Endodermal cell (in vitro differentiated cells): ENCODE results near the gene TSNAXIP1. TPM values are rescaled to one million over a fixed set of nuclear protein-coding genes. Genes with fewer than 3 reads are reported as not detected.

Experiments used
- DNase-seq: peaks from one replicate; pipeline ENCODE4 v3.0.0-alpha.2; 2017
- H3K27ac ChIP-seq: 2 replicates; pipeline ENCODE4 v1.5.1; 2013; ENCODE audit warnings: mild to moderate bottlenecking, low read depth, low read length, moderate library complexity
- H3K27me3 ChIP-seq: 2 replicates; pipeline ENCODE4 v1.6.1; 2013; ENCODE audit warnings: mild to moderate bottlenecking, low read length, moderate library complexity; ENCODE audit not compliant: insufficient read depth, control insufficient read depth, poor library complexity, severe bottlenecking
- H3K36me3 ChIP-seq: 2 replicates; pipeline ENCODE4 v1.7.0; 2013; ENCODE audit warnings: mild to moderate bottlenecking, low read length, moderate library complexity; ENCODE audit not compliant: control insufficient read depth, insufficient read depth
- H3K4me1 ChIP-seq: one replicate; pipeline ENCODE4 v1.7.0; 2013; ENCODE audit warnings: low read length; ENCODE audit not compliant: control insufficient read depth, insufficient read depth
- H3K4me3 ChIP-seq: 2 replicates; pipeline ENCODE4 v1.5.1; 2013; ENCODE audit warnings: mild to moderate bottlenecking, low read length, moderate library complexity
- H3K9ac ChIP-seq: 2 replicates; pipeline ENCODE4 v1.6.1; 2013; ENCODE audit warnings: mild to moderate bottlenecking, low read length, moderate library complexity; ENCODE audit not compliant: poor library complexity, severe bottlenecking; ENCODE audit errors: extremely low read depth
- H3K9me3 ChIP-seq: 2 replicates; pipeline ENCODE4 v1.6.1; 2013; ENCODE audit warnings: mild to moderate bottlenecking, low read length, moderate library complexity; ENCODE audit not compliant: control insufficient read depth
- H3K27ac Mint-ChIP-seq: 2 replicates; pipeline ENCODE4 v1.8.0; 2020; ENCODE audit warnings: mixed read lengths
- H3K27me3 Mint-ChIP-seq: 2 replicates; pipeline ENCODE4 v1.8.0; 2021; ENCODE audit warnings: mild to moderate bottlenecking, mixed read lengths; ENCODE audit not compliant: insufficient read depth
- H3K36me3 Mint-ChIP-seq: 2 replicates; pipeline ENCODE4 v1.8.0; 2020; ENCODE audit warnings: low read depth, mixed read lengths
- H3K4me1 Mint-ChIP-seq: 2 replicates; pipeline ENCODE4 v1.8.0; 2020; ENCODE audit warnings: mixed read lengths
- H3K4me3 Mint-ChIP-seq: 2 replicates; pipeline ENCODE4 v1.8.0; 2020; ENCODE audit warnings: mild to moderate bottlenecking, moderate library complexity, mixed read lengths
- H3K9me3 Mint-ChIP-seq: 2 replicates; pipeline ENCODE4 v1.8.0; 2020; ENCODE audit warnings: mild to moderate bottlenecking, mixed read lengths
- WGBS, 2 experiments: methylation state at CpG; one replicate each; pipeline versions ENCODE4 v1.1.5 to v1.1.7; 2013; ENCODE audit warnings: missing lambda C conversion rate in 2 of 2, mixed read lengths in 1 of 2; ENCODE audit not compliant: insufficient coverage in 1 of 2, insufficient read length in 1 of 2; 5-methylcytosine and 5-hydroxymethylcytosine counted together
- total RNA-seq, 2 donors: library from RNA; stranded (reverse); fragmentation: NEBNext Ultra II Directional in 1 of 2; extraction: Animal tissue kit (Norgen Biotek cat#: 25700) in 1 of 2; gene quantifications; 2 replicates in 1 of 2; 3 replicates in 1 of 2; pipeline ENCODE4 v1.2.1, GENCODE V29; 2021
- TF ChIP-seq, protein P1 (sequence below): fragments of 200-600 bp; sonication (generic); conservative IDR thresholded peaks from 2 replicates; pipeline ENCODE4 v1.5.0; 2021; ENCODE audit warnings: antibody characterized with exemption, mild to moderate bottlenecking

TSNAXIP1 gene
- total RNA-seq, 2 donors from 2014 or later: 2.8 to 3.2 TPM

DNA sequence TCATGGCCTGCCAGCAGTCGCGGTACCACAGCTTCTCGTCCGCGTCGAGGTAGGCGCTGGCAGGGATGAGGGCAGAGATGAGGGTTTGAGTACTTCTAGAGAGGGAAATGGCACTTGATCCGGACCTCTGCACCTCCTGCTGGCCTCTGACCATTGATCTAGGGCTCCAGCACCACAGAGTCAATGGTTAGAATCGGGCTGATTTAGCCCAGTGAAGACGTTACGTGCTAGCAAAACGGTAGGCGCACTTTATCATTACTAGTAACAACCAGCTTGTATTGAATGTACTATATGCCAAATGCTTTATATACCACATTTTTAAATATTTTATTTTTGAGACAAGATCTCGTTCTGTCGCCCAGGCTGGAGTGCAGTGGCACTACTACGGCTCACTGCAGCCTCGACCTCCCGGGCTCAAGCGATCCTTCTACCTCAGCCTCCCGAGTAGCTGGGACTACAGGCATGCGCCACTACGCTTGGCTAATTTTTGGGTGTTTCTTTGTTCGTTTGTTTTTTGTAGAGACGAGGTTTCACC, 526 bp downstream of the TSNAXIP1 start:
- H3K4me3 ChIP-seq: peak overlapping the region; percentile 98
- H3K27ac ChIP-seq: peak overlapping the region; percentile 77
- Mint-ChIP-seq H3K9me3 (no peaks in the 10 kb centered on the region), H3K4me1 (peaks cover 18% of the 10 kb centered on the region), H3K36me3 (peaks cover 25% of the 10 kb centered on the region), H3K27me3 (peaks cover 2% of the 10 kb centered on the region), H3K27ac (peak overlapping the region; percentile 99), H3K4me3 (peak overlapping the region; percentile 89)
- H3K9ac ChIP-seq: peak overlapping the region; percentile 95
- WGBS, 2 experiments: 40 to 53% methylated on average over 17 to 24 of the region's 24 CpGs
- peaks cover 12% of the 10 kb centered on the region for H3K36me3 ChIP-seq
- DNase-seq: no peak
- H3K4me1 ChIP-seq: no peaks in the 10 kb centered on the region
- no peaks in the 10 kb centered on the region for H3K27me3 ChIP-seq
- TF ChIP-seq, protein P1, sequence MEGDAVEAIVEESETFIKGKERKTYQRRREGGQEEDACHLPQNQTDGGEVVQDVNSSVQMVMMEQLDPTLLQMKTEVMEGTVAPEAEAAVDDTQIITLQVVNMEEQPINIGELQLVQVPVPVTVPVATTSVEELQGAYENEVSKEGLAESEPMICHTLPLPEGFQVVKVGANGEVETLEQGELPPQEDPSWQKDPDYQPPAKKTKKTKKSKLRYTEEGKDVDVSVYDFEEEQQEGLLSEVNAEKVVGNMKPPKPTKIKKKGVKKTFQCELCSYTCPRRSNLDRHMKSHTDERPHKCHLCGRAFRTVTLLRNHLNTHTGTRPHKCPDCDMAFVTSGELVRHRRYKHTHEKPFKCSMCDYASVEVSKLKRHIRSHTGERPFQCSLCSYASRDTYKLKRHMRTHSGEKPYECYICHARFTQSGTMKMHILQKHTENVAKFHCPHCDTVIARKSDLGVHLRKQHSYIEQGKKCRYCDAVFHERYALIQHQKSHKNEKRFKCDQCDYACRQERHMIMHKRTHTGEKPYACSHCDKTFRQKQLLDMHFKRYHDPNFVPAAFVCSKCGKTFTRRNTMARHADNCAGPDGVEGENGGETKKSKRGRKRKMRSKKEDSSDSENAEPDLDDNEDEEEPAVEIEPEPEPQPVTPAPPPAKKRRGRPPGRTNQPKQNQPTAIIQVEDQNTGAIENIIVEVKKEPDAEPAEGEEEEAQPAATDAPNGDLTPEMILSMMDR: peak; percentile 46
- H3K9me3 ChIP-seq: no peaks in the 10 kb centered on the region

DNA sequence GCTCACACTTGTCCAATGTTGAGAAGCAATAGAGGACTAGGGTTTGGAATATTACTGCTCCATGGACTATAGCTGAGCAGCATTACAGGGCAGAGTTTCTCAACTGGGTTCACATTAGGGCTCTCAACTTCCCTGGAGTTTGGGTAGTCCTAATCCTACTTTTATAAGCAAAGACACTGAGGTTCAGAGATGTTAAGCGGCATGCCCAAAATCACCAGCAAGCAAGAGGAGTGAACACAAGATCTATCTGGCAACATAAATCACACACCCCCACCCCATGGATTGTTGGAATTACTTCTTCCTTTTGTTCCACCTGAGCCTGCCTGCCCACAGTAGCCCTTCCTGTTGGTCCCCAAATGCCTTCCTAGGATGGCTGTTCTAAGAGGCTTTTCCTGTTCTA, 5.2 kb downstream of the TSNAXIP1 start:
- no peak overlapping the region for H3K27ac ChIP-seq
- peaks cover 4% of the 10 kb centered on the region for H3K27me3 Mint-ChIP-seq
- H3K4me1 ChIP-seq: no peaks in the 10 kb centered on the region
- H3K9me3 Mint-ChIP-seq: peaks cover 2% of the 10 kb centered on the region
- no peaks in the 10 kb centered on the region for H3K36me3 Mint-ChIP-seq
- no peaks in the 10 kb centered on the region for H3K9me3 ChIP-seq
- no peak for DNase-seq
- TF ChIP-seq, protein P1: no peak
- WGBS, 2 experiments: 85% methylated on average over 1 of the region's 1 CpG; no CpG with 5 or more reads in 1 of the 2 experiments
- no peaks in the 10 kb centered on the region for H3K27me3 ChIP-seq
- peaks cover 2% of the 10 kb centered on the region for H3K4me1 Mint-ChIP-seq
- H3K4me3 ChIP-seq: no peak overlapping the region
- H3K9ac ChIP-seq: no peak overlapping the region
- no peak overlapping the region for H3K27ac Mint-ChIP-seq
- no peak overlapping the region for H3K4me3 Mint-ChIP-seq
- H3K36me3 ChIP-seq: no peaks in the 10 kb centered on the region

DNA sequence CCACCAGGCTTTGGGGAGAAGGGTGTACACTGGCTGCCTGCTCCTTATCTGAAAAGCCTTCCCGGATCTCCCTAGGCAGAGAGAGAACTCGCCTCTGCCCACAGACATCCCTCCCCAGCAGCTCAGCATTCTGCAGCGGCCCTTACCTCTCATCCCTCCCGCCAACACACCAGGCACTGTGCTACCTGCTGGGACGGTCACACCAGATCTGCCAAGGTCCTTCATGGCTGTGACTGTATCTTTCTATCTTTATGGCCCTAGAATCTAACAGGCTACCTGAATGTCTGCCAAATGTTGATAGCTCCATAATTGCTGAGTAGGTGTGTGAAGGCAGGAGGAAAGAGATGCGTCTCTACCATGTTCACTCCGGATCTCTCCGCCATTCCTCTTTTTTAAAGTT, 7.9 kb downstream of the TSNAXIP1 start:
- H3K27me3 Mint-ChIP-seq: peaks cover 4% of the 10 kb centered on the region

More for the DNA sequence above, 7.9 kb downstream of the TSNAXIP1 start:
- Histone ChIP-seq H3K9ac (no peak overlapping the region), H3K4me1 (no peaks in the 10 kb centered on the region), H3K9me3 (no peaks in the 10 kb centered on the region), H3K27me3 (no peaks in the 10 kb centered on the region), H3K27ac (no peak overlapping the region), H3K4me3 (no peak overlapping the region), H3K36me3 (no peaks in the 10 kb centered on the region)
- Mint-ChIP-seq H3K27ac (no peak overlapping the region), H3K36me3 (no peaks in the 10 kb centered on the region), H3K4me1 (no peaks in the 10 kb centered on the region), H3K4me3 (no peak overlapping the region), H3K9me3 (peaks cover 2% of the 10 kb centered on the region)
- WGBS, 2 experiments: 89 to 97% methylated on average over 8 of the region's 8 CpGs
- TF ChIP-seq, protein P1: no peak
- DNase-seq: no peak
